Prostate gland (tissue), 2 donors: Measurements from ENCODE around the gene RTN4RL2.

ENCODE experiments used
- CTCF ChIP-seq, 4 experiments: fragments of 200-600 bp in 2 of 4; fragments of 450-650 bp in 2 of 4; sonication (generic) in 2 of 4; IDR thresholded peaks; 1 replicate in 3 of 4; 2 replicates in 1 of 4; pipeline ENCODE4 v1.5.1; 2016 to 2019; ENCODE audit warnings: antibody characterized with exemption in 4 of 4, mild to moderate bottlenecking in 2 of 4, moderate library complexity in 2 of 4
- POLR2A ChIP-seq: fragments of 450-650 bp; IDR thresholded peaks from one replicate; pipeline ENCODE4 v1.6.1; 2016; ENCODE audit warnings: antibody characterized with exemption, mild to moderate bottlenecking
- POLR2AphosphoS5 ChIP-seq: sonication (generic); formaldehyde crosslinking; IDR thresholded peaks from one replicate; pipeline ENCODE4 v1.6.1; 2017; ENCODE audit warnings: antibody characterized with exemption

- TF ChIP-seq POLR2AphosphoS5 = no peak
- TF ChIP-seq CTCF (IDR thresholded peaks at IDR 0.05) = no peak
- TF ChIP-seq POLR2A = no peak
These were observed 38.5 kb upstream of the RTN4RL2 start for GRCh38 chr11:57421805-57422204.
